ENCODE data around the gene TMA7.
A peak's percentile ranks its signal among the peaks of the same experiment; 100 is the strongest.
"Not testable (repeated sequence)": the region's sequence is repeated elsewhere in the genome, so short reads cannot be mapped to it uniquely, and the experiment has no call there.

Gene TMA7

GRCh38 chr3:48451270-48451669, 11.2 kb downstream of the TMA7 start:
- H3K4me3 Mint-ChIP-seq = no peak overlapping the region
- H3K27ac Mint-ChIP-seq = no peak overlapping the region
- peaks cover 21% of the 10 kb centered on the region for H3K4me1 Mint-ChIP-seq (ENCODE audit: low read depth)
- H3K9me3 Mint-ChIP-seq = no peaks in the 10 kb centered on the region
- H3K36me3 Mint-ChIP-seq (ENCODE audit: low read depth) = peaks cover 69% of the 10 kb centered on the region
- H3K27me3 Mint-ChIP-seq = no peaks in the 10 kb centered on the region
- intact Hi-C loops (cut with micrococcal nuclease) = no loop called here

DNA sequence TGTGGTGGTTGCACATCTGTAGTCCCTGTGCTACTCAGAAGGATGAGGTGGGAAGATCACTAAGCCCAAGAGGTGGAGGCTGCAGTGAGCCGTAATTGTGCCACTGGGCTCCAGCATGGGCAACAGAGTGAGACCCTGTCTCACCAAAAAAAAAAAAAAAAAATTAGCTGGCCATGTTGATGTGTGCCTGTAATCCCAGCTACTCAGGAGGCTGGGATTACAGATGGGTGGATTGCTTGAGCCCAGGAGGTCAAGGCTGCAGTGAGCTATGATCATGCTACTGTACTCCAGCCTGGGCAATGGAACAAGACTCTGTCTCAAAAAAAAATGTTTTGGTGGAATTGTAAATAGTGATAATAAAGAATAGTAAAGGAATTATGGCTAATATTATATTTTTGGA, 16.4 kb downstream of the TMA7 start:
- no peaks in the 10 kb centered on the region for H3K4me1 Mint-ChIP-seq (ENCODE audit: low read depth)
- no peaks in the 10 kb centered on the region for H3K9me3 Mint-ChIP-seq
- H3K27me3 Mint-ChIP-seq = no peaks in the 10 kb centered on the region
- no peak overlapping the region for H3K4me3 Mint-ChIP-seq
- peaks cover 90% of the 10 kb centered on the region for H3K36me3 Mint-ChIP-seq (ENCODE audit: low read depth)
- H3K27ac Mint-ChIP-seq = no peak overlapping the region
- intact Hi-C loops (cut with micrococcal nuclease) = no loop called here

- intact Hi-C loops (cut with micrococcal nuclease) = no loop called here
- no peak overlapping the region for H3K4me3 Mint-ChIP-seq
- peaks cover 70% of the 10 kb centered on the region for H3K36me3 Mint-ChIP-seq (ENCODE audit: low read depth)
- no peaks in the 10 kb centered on the region for H3K4me1 Mint-ChIP-seq (ENCODE audit: low read depth)
- no peaks in the 10 kb centered on the region for H3K9me3 Mint-ChIP-seq
- H3K27ac Mint-ChIP-seq = no peak overlapping the region
- H3K27me3 Mint-ChIP-seq = no peaks in the 10 kb centered on the region
Measured at GRCh38 chr3:48459331-48459730, 19.3 kb downstream of the TMA7 start.

GRCh38 chr3:48459773-48460516, 19.9 kb downstream of the TMA7 start:
- peaks cover 3% of the 10 kb centered on the region for H3K4me1 Mint-ChIP-seq (ENCODE audit: low read depth)
- intact Hi-C loops (cut with micrococcal nuclease) = loop anchor here (10.0 kb wide), 1 partner anchor 225 kb away; the partner anchor contains the start of gene NCKIPSD
- no peak overlapping the region for H3K27ac Mint-ChIP-seq

GRCh38 chr3:48460517-48460902, 20.5 kb downstream of the TMA7 start:
- no peaks in the 10 kb centered on the region for H3K9me3 Mint-ChIP-seq
- H3K36me3 Mint-ChIP-seq (ENCODE audit: low read depth) = peaks cover 60% of the 10 kb centered on the region
- H3K27me3 Mint-ChIP-seq = no peaks in the 10 kb centered on the region
- peaks cover 8% of the 10 kb centered on the region for H3K4me1 Mint-ChIP-seq (ENCODE audit: low read depth)
- H3K27ac Mint-ChIP-seq = no peak overlapping the region
- intact Hi-C loops (cut with micrococcal nuclease) = loop anchor here (10.0 kb wide), 1 partner anchor 224 kb away; the partner anchor contains the start of gene NCKIPSD
- no peak overlapping the region for H3K4me3 Mint-ChIP-seq

More at GRCh38 chr3:48459773-48460516, 19.9 kb downstream of the TMA7 start:
- H3K9me3 Mint-ChIP-seq = no peaks in the 10 kb centered on the region
- H3K4me3 Mint-ChIP-seq = no peak overlapping the region
- peaks cover 64% of the 10 kb centered on the region for H3K36me3 Mint-ChIP-seq (ENCODE audit: low read depth)
- H3K27me3 Mint-ChIP-seq = no peaks in the 10 kb centered on the region

GRCh38 chr3:48461767-48462166, 21.7 kb downstream of the TMA7 start:
- peaks cover 15% of the 10 kb centered on the region for H3K4me1 Mint-ChIP-seq (ENCODE audit: low read depth)
- H3K9me3 Mint-ChIP-seq, H3K4me3 Mint-ChIP-seq, H3K27me3 Mint-ChIP-seq, H3K27ac Mint-ChIP-seq: not testable (repeated sequence)
- intact Hi-C loops (cut with micrococcal nuclease) = loop anchor here (10.0 kb wide), 1 partner anchor 223 kb away; the partner anchor contains the start of gene NCKIPSD
- H3K36me3 Mint-ChIP-seq (ENCODE audit: low read depth) = peaks cover 60% of the 10 kb centered on the region

- H3K4me3 Mint-ChIP-seq = no peak overlapping the region
- H3K27ac Mint-ChIP-seq = no peak overlapping the region
- peaks cover 34% of the 10 kb centered on the region for H3K4me1 Mint-ChIP-seq (ENCODE audit: low read depth)
- intact Hi-C loops (cut with micrococcal nuclease) = loop anchor here (10.0 kb wide), 1 partner anchor 221 kb away; the partner anchor contains the start of gene NCKIPSD
- no peaks in the 10 kb centered on the region for H3K27me3 Mint-ChIP-seq
- H3K9me3 Mint-ChIP-seq = no peaks in the 10 kb centered on the region
- peaks cover 71% of the 10 kb centered on the region for H3K36me3 Mint-ChIP-seq (ENCODE audit: low read depth)
Measured at GRCh38 chr3:48463703-48464102, 23.6 kb downstream of the TMA7 start.

- Mint-ChIP-seq H3K27ac (peak overlapping the region; percentile 100), H3K36me3 (ENCODE audit: low read depth) (peaks cover 71% of the 10 kb centered on the region), H3K27me3 (no peaks in the 10 kb centered on the region), H3K9me3 (no peaks in the 10 kb centered on the region), H3K4me1 (ENCODE audit: low read depth) (peaks cover 45% of the 10 kb centered on the region), H3K4me3 (no peak overlapping the region)
- intact Hi-C loops (cut with micrococcal nuclease) = loop anchor here (1.0 to 10.0 kb wide), 3 partner anchors 9 to 220 kb away; partner anchors contain the start of gene NCKIPSD
Measured at GRCh38 chr3:48464713-48465221, 24.7 kb downstream of the TMA7 start.

DNA sequence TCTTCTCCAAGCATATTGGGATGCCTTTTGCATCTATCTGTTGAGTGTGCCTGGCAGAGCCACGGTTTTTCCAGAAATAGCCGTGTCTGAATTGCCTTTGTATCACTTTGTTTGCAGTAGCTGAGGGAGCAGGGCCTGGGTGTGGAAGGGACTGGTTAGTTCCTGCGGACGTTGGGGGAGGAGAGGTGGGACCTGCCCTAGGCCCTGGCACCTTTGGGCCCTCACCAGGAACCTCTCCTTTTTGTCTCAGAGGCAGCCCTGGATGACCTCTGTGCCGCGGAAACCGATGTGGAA, 25.1 kb downstream of the TMA7 start:
- peaks cover 71% of the 10 kb centered on the region for H3K36me3 Mint-ChIP-seq (ENCODE audit: low read depth)
- intact Hi-C loops (cut with micrococcal nuclease) = loop anchor here (1.0 to 10.0 kb wide), 3 partner anchors 8 to 220 kb away; partner anchors contain the start of gene NCKIPSD

DNA sequence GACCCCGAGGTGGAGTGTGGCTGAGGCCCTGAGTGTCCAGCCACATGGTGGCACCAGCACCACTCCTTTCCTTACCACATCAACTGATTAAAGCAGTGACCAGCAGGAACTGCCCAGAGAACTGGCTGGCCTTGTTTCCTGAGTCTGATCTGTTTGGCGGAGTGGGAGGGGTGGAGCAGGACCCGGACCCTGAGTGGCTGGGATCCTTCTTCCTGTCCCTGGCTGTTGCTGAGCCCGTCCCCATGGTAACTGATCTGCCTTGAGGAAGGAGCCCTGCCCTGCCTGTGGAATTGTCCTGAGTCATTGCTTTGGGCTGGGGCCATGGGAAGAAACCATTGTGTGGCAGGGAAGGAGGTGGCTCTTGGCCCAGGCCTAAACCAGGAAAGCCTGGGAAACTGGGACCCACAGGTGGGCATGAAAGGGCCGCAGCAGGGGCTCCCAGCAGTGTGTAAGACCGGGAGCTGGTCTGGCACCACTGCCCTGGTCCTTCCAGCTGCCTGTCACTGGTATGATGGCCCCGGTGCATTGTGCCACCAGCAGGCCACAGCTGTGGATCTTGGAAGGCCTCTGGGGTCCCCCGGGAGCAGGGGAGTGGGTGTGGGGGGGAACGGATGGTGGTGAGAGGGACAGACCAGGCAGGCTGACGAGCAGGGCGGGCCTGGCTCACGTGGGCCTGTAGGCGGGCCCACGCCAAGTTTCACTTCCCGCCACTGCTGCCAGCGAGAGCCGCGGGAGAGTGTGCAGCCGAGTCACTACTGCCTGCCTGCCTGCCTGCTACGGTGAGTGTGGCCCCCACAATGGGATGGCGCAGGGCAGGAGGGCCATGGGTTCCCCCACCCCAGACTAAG, 25.7 kb downstream of the TMA7 start:
- peak overlapping the region; percentile 100 for H3K27ac Mint-ChIP-seq
- H3K9me3 Mint-ChIP-seq = no peaks in the 10 kb centered on the region
- H3K36me3 Mint-ChIP-seq (ENCODE audit: low read depth) = peaks cover 71% of the 10 kb centered on the region
- peak overlapping the region; percentile 87 for H3K4me3 Mint-ChIP-seq
- H3K4me1 Mint-ChIP-seq (ENCODE audit: low read depth) = peaks cover 54% of the 10 kb centered on the region
- H3K27me3 Mint-ChIP-seq = no peaks in the 10 kb centered on the region
- intact Hi-C loops (cut with micrococcal nuclease) = loop anchor here (1.0 to 10.0 kb wide), 3 partner anchors 8 to 219 kb away; partner anchors contain the start of gene NCKIPSD

More for the DNA sequence above, 25.1 kb downstream of the TMA7 start:
- Mint-ChIP-seq H3K27me3 (no peaks in the 10 kb centered on the region), H3K4me3 (no peak overlapping the region), H3K4me1 (ENCODE audit: low read depth) (peaks cover 49% of the 10 kb centered on the region), H3K27ac (peak overlapping the region; percentile 100), H3K9me3 (no peaks in the 10 kb centered on the region)

- Mint-ChIP-seq H3K9me3 (no peaks in the 10 kb centered on the region), H3K27ac (peak overlapping the region; percentile 100), H3K36me3 (ENCODE audit: low read depth) (peaks cover 67% of the 10 kb centered on the region), H3K27me3 (no peaks in the 10 kb centered on the region), H3K4me1 (ENCODE audit: low read depth) (peaks cover 59% of the 10 kb centered on the region), H3K4me3 (peak overlapping the region; percentile 87)
- intact Hi-C loops (cut with micrococcal nuclease) = loop anchor here (10.0 kb wide), 1 partner anchor 218 kb away; the partner anchor contains the start of gene NCKIPSD
Measured at GRCh38 chr3:48466386-48467109, 26.5 kb downstream of the TMA7 start.

GRCh38 chr3:48467110-48467454, 27.0 kb downstream of the TMA7 start:
- Mint-ChIP-seq H3K27ac (peak overlapping the region; percentile 100), H3K36me3 (ENCODE audit: low read depth) (peaks cover 65% of the 10 kb centered on the region), H3K27me3 (no peaks in the 10 kb centered on the region), H3K9me3 (no peaks in the 10 kb centered on the region), H3K4me1 (ENCODE audit: low read depth) (peaks cover 59% of the 10 kb centered on the region), H3K4me3 (peak overlapping the region; percentile 87)
- intact Hi-C loops (cut with micrococcal nuclease) = loop anchor here (10.0 kb wide), 1 partner anchor 218 kb away; the partner anchor contains the start of gene NCKIPSD

DNA sequence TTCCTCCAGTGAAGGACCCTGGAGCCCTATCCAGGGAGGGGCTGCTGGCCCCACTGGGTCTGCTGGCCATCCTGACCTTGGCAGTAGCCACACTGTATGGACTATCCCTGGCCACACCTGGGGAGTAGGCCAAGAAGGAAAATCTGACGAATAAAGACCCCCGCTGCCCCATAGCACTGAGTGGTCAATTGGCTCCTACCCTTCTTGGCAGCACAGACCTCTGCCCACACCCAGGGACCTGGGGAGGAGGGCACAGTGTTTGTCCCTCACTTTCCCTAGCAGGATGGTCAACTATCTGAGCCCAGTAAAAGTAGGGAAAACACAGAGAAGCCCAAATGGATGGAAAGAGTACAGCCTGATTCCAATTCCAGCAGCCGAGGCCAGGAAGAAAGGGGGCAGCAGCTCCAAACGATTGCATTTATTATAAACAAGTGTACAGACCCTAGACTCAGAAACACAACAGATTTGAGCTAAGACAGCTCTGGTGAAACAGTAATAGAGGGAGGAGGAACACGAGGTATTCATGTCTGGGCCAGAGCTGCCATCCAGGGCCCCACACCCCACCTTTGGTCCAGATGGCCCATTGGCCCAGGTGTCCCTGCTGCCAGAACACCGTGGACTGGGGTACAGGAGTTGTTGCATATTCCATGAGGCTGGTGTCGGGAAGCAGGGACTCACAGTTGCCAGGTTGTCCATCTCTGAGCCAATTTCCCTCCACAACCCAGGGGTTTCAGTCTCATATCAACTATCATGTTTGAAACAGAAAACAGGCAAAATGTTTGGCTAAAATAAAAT, 27.6 kb downstream of the TMA7 start:
- Mint-ChIP-seq H3K27me3 (no peaks in the 10 kb centered on the region), H3K9me3 (no peaks in the 10 kb centered on the region), H3K27ac (peak overlapping the region; percentile 100), H3K4me1 (ENCODE audit: low read depth) (peaks cover 59% of the 10 kb centered on the region), H3K4me3 (peak overlapping the region; percentile 87), H3K36me3 (ENCODE audit: low read depth) (peaks cover 67% of the 10 kb centered on the region)
- intact Hi-C loops (cut with micrococcal nuclease) = loop anchor here (10.0 kb wide), 1 partner anchor 217 kb away; the partner anchor contains the start of gene NCKIPSD
